CD1c-positive myeloid dendritic cell (primary cell): ENCODE data around the gene CLMN.

Experiments used
- DNase-seq: peaks from one replicate; pipeline ENCODE4 v3.0.0-alpha.2; 2016; ENCODE audit errors: extremely low spot score

Gene CLMN

DNA sequence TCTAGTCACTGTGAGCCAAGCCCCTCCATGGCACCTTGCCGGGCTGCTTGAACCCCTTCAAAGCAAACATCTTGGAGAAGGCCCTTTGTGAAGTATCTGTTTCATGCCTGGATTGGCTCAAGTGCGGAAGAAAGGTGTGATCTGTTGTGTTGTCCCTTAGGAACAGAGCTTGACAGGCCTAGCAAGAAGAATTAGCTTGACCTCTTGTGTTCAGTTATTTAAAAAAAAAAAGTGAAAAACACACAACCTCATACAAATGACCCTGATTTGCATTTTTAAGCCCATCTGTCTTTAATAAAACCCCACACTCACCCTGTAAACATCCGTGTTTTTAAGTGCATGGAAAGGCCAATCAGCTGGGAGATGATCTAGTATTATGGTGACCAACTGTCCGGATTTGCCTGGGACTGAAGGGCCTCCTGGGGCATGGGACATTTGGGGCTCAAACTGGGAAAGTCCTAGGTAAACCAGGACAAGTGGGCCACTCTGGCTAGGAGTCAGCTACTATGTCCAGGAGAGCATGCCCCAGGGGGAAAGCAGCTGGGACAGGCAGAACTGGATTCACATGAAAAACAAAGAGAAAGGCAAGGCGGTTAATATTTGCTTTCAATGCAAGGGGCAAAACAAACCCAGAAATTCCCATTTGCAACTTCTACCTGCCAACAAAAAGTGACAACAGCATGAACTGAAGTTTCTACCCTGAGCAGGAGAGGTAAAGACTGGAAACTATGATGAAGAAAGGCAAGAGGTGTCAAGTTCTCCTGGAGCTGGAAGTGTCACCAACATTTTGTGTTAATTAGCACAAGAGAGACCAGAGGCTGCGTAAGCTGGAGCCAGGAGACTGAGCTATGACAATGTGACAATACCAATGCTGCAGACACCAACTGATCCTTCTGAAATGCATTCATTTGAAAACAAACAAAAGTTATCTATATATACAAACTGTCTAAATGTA lies 78.6 kb downstream of the CLMN start:
- DNase-seq, result no peak

DNA sequence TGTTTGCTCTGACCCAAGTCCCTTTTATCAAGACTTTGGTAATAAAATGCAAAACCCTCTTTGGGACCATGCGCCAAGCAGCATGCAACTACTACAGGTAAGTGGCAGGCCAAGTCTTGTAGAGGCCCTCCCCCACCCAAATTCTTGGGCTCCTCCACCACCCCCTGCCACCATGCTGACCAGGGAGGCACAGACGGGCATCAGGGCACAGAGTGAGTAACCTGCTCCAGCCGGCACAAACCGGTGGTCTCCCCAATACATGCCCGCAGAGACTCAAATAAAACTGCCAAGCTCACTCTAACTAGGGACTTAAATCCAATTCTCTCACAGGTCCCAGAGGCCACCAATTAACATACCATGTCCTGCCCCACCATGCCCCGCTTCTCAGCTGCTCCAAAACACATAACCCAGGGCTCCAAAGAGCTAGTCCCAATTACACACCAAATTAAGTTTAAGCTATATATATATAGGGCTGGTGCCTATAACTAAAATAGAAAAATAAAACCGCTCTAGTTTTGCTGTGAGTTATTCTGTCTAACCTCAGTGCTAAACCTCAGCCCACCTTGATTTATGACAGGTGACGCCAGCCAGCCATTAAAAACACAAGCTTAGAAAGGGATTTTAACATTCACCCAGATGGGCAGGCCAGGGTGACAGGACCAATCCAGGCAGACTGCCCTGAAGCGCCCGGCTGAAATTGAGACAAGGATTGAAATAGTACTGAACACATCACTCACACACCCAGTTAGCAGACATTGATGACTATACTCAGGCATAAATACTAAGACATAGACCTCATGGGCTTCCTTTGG lies 81.0 kb downstream of the CLMN start:
- DNase-seq, result no peak

DNA sequence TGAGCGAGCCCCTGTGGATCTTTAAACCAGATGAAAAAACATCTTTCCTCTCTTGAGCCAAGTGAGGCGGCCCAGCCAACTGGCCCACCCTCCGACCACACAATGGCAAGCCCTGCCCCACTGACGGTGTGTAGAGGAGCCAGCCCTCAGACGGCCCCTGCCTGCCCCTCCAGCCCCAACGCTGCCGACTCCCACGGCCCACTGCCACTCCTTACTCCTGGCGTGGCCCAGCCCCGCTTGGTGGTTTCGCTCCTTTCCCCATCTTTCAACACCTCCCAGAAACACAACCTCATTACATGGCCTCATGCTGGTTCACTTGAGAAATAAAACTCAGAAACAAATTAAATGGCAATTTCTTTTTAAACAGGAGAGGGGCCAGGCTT lies 81.8 kb downstream of the CLMN start:
- no peak for DNase-seq

DNA sequence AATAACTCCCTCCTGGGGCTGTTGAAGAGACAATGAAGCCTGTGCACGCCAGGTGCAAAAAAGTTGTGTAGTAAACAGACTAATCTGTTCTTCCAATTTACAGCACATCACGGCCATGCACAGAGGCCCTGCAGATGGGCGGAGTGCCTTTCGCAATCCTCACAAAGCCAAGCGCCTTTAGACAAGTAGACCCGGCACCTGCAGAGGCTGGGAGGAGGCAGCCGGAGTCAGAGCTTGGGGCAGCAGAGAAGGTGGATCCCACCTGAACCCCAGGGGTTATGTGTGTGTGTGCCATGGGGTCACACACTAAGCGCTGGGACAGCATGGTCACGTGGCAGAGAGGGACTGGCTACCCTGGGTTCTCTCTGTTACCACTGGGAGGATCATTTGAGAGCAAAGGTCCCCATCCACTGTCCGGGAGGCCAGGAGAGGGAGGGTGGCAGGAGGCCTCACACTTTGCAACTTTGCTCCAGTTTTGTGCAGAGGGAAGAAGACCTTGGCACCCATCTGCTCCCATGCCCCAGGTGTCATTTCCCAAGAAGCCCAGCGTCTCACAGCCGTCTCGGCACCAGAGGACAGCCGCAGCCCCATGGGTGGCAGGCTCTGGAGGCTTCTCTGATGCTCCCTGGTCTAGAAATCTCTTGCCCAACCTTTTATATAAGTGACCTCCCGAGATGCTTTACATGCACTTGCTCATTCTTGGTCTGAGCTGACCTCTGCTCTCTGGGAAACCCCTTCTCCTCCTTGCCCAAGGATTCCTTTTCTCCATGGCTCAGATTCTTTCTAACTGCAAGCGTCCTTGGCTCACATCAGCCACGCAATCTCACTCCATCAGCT lies 82.4 kb downstream of the CLMN start:
- DNase-seq, result no peak

DNA sequence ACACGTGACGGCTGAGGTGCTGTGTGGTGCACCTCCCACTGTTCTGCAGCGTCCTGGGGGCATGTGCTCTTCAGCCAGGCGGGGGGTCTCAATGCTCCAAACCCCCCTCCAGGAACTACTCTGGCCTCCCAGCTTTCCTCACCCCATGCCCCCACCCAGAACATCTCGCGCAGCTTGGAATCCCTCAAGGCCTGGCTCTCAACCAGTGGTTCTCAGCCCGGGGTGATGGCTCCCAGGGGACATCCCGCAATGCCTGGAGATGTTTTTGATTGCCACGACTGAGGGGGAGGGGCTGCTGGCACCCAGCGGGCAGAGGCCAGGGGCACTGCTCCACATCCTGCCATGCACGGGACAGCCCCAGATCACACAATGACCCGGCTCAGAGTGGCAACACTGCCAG lies 83.5 kb downstream of the CLMN start:
- no peak for DNase-seq

- DNase-seq, result no peak
Observed at GRCh38 chr14:95235767-95236166, 83.9 kb downstream of the CLMN start.

DNA sequence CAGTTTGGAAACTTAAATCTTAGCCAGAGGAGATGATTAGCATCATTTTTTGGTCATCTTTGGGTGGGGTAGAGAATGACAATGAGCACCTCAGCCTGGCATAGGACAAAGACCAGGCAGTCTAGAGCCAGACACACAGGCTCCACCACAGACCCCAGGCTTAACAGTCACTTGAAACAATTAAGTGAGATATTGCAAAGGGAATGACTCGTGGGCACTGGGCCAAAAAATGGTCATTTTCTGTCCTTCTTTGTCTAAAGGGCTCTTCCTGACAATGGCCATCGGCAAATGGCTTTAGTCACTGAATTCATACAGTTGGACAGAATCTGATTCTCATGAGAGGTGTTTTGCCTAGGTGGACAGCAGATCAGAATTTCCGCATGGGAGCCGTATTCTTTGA lies 84.4 kb downstream of the CLMN start:
- no peak for DNase-seq

DNA sequence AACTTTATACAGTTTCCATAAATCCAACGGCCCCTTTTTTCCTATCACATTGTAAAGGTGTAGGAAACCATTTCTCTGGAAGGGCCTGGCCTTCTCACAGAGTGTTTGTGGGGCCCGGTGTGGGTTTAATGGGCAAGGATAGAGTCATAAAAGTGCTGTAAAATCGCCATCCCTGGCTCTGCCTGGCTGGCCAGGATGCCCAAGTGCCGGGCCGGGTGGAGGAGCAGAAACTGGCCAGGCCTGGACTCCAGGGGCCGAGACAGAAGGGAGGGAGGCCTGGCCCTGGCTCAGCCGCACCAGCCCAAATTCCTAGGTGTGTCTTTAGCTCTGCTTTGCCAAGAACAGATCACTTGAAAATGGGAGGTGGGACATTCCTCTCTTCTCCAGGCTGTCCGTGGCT lies 85.3 kb downstream of the CLMN start:
- no peak for DNase-seq

- peak; percentile 56 for DNase-seq
Observed at GRCh38 chr14:95233702-95234241, 85.9 kb downstream of the CLMN start.

GRCh38 chr14:95232894-95233584 lies 86.7 kb downstream of the CLMN start:
- DNase-seq, result no peak

DNA sequence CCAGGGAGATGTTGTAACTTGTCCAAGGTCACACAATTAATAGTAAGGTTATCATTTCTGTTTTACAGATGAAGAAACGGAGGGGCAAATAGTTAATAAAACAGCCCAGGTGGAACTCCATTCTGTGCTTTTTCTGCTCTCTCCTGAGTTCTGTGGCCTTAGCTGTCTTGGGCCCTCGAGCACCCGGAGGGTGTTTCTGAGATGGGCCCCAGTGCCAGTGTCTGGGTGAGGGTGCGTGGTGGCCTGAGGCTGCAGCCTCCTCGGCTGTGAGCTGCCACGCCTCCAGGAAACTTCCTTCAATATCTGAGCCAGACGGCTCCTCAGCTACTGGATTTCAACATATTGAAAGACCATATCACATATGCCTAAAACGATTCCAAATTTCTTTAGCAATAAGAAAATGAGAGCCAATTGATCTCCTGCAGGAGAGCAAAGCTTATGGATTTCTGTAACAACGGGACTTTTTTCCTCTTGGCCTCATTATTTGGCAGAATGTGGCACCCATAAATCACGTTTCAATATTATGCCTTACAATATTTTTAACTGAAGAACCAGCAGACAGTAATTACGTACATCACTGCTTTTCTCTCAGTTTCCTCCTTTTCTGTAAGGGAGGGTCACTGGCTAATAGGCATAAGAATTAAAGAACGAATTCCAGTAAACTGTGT lies 87.6 kb downstream of the CLMN start:
- no peak for DNase-seq

GRCh38 chr14:95229749-95230148 lies 90.0 kb downstream of the CLMN start:
- DNase-seq, result no peak

- no peak for DNase-seq
Observed at GRCh38 chr14:95228240-95228639, 91.5 kb downstream of the CLMN start.

DNA sequence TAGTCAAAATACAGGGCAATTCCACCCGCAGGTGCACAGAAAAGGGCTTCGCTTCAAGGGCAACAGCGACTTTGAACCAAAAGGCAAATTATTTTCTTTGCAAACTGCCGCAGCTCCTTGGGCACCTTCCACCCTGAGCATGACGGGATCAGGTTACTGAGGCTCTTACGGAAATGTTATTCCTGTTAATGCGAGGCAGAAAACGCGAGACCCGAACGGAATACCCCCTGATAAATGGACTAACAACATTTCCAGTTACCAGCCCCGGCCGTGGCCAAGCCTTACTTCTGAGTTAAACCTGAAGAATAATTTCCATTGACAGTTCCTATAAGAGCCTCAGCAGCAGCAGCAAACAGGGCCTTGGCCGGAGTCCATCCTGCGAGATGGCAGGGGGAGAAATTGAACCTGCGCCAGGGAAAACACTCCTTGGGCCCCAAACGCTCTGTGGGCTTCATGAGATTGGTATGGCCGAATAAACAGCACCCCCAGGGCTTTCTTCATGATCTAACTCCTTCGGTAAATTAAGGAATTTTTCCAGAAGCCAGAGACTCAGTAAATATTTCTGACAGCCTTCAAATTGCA lies 92.3 kb downstream of the CLMN start:
- no peak for DNase-seq

- no peak for DNase-seq
Observed at GRCh38 chr14:95226801-95227200, 92.9 kb downstream of the CLMN start.

GRCh38 chr14:95225251-95225887 lies 94.3 kb downstream of the CLMN start:
- no peak for DNase-seq

GRCh38 chr14:95222870-95223398 lies 96.8 kb downstream of the CLMN start:
- DNase-seq, result no peak

DNA sequence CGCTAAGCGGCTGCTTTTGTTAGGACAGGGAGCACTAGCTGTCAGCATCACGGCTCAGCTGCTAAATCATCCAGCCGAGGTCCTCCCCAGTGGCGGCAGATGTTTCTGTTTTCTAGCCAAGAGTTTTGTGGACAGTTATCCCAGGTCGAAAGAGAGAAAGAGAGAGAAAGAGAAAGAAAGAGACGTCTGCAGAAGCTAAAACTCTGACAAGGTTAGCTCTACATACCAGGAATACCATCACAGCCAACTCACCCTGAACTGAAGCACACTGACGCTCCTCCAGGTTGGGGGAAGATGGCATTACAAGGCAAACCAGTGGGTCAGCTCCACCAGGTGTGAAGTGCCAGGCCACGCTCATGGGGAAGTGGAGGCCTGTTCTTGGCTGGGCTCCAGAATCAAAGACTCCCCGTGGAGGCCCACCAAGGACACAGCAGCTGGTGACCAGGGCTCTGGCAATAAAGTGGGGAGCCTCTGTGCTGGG lies 97.5 kb downstream of the CLMN start:
- DNase-seq, result no peak

DNA sequence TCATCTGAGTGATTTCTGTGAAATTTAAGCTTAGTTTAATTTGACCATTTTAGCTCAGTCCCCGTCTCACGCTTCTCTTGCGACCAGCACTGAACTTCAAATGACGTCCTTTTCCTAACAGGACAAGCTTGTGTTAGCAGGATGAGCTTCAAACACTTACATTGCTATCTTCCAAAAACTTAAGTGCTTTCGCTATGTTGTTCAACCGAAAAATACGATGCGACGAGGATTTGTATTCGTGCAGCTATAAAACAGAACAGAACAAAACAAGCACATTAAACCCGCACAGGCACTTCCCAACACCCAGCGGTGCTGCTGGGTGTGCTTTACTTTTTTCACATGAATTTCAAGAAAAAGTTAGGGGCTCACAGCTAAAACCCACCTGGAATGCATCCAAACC lies 98.2 kb downstream of the CLMN start:
- DNase-seq, result no peak
